Left renal pelvis (tissue), 4 donors: ENCODE results near the gene BBS12. TPM values are rescaled to one million over a fixed set of nuclear protein-coding genes. Genes with fewer than 3 reads are reported as not detected.

Source experiments
- DNase-seq, 4 donors: peaks; one replicate each; pipeline ENCODE4 v3.0.0-alpha.2; 2013; ENCODE audit warnings: low read depth in 4 of 4, low spot score in 3 of 4
- polyA plus RNA-seq, 4 donors: library from polyadenylated mRNA; unstranded; fragments of 120-200 nt; gene quantifications; one replicate each; pipeline ENCODE4 v1.2.1, GENCODE V29; 2013; ENCODE audit not compliant: insufficient read length in 4 of 4

Gene BBS12
- polyA plus RNA-seq, 4 donors, result 4.5 to 14.3 (median 13.5) TPM

- no peak for DNase-seq
Measured at GRCh38 chr4:122712782-122713181, 19.7 kb upstream of the BBS12 start.

- no peak for DNase-seq
Measured at GRCh38 chr4:122715221-122715620, 17.3 kb upstream of the BBS12 start.

GRCh38 chr4:122716825-122717448, 15.6 kb upstream of the BBS12 start:
- DNase-seq, result no peak

- no peak for DNase-seq
Measured at GRCh38 chr4:122718281-122718680, 14.2 kb upstream of the BBS12 start.

- no peak for DNase-seq
Measured at GRCh38 chr4:122722256-122722655, 10.2 kb upstream of the BBS12 start.

GRCh38 chr4:122728856-122729255, 3.6 kb upstream of the BBS12 start:
- DNase-seq, result no peak

GRCh38 chr4:122731676-122732075, 828 bp upstream of the BBS12 start:
- no peak for DNase-seq

GRCh38 chr4:122733787-122734120, 1.2 kb downstream of the BBS12 start:
- DNase-seq, result no peak

- no peak for DNase-seq
Measured at GRCh38 chr4:122739174-122739573, 6.7 kb downstream of the BBS12 start.

GRCh38 chr4:122742933-122743829, 10.7 kb downstream of the BBS12 start:
- DNase-seq, result no peak

GRCh38 chr4:122744229-122744628, 11.7 kb downstream of the BBS12 start:
- DNase-seq, result no peak

- no peak for DNase-seq
Measured at GRCh38 chr4:122746485-122746965, 14.0 kb downstream of the BBS12 start.

GRCh38 chr4:122747068-122747467, 14.6 kb downstream of the BBS12 start:
- no peak for DNase-seq

GRCh38 chr4:122747883-122748282, 15.4 kb downstream of the BBS12 start:
- no peak for DNase-seq

GRCh38 chr4:122749704-122750454, 17.4 kb downstream of the BBS12 start:
- no peak for DNase-seq

GRCh38 chr4:122755675-122756074, 23.2 kb downstream of the BBS12 start:
- DNase-seq, result no peak

GRCh38 chr4:122758033-122758432, 25.5 kb downstream of the BBS12 start:
- DNase-seq, result no peak

- no peak for DNase-seq
Measured at GRCh38 chr4:122759639-122760310, 27.3 kb downstream of the BBS12 start.

- DNase-seq, result no peak
Measured at GRCh38 chr4:122762520-122762919, 30.0 kb downstream of the BBS12 start.

GRCh38 chr4:122762966-122763716, 30.6 kb downstream of the BBS12 start:
- no peak for DNase-seq
